Measurements from ENCODE around the gene UBE2J2. TPM values are rescaled to one million over a fixed set of nuclear protein-coding genes. Genes with fewer than 3 reads are reported as not detected.

The UBE2J2 gene
- total RNA-seq, 4 donors from 2014 or later = 30.2 to 70.0 (median 60.0) TPM

DNA sequence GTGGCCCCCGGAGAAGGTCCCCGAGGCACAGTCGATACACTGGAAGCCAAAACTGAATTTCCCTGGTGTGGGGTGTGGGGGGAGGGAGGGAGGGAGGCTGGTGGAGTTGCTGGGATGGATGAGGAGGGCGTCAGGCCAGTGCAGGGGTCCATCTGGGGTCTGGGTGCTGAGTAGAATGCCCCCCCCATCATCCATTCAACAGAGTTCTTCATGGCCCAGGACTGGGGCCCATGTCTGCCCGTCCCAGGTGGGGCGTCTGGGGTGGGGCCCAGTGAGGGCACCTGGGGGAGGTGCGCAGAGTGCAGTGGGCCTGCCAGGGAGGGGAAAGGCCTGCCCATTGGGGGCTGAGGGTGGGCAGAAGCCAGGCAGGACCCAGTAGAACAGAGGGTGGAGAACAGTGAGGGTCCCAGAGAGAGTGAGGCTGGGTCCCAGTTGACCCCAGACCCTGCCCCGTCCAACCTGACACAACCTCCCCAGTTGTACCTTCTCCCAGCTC, 69.2 kb downstream of the UBE2J2 start:
- H3K27ac ChIP-seq = no peak overlapping the region
- no peak overlapping the region for H3K4me3 ChIP-seq
- H3K27me3 ChIP-seq = peaks cover 38% of the 10 kb centered on the region
- no peaks in the 10 kb centered on the region for H3K9me3 ChIP-seq
- H3K4me1 ChIP-seq = peaks cover 63% of the 10 kb centered on the region
- no peaks in the 10 kb centered on the region for H3K36me3 ChIP-seq
- 70% methylated on average over 7 of the region's 8 CpGs for WGBS
- TF ChIP-seq POLR2AphosphoS5 (IDR thresholded peaks at IDR 0.05) = no peak
- TF ChIP-seq POLR2A (IDR thresholded peaks at IDR 0.05) = no peak
- TF ChIP-seq, protein P1, sequence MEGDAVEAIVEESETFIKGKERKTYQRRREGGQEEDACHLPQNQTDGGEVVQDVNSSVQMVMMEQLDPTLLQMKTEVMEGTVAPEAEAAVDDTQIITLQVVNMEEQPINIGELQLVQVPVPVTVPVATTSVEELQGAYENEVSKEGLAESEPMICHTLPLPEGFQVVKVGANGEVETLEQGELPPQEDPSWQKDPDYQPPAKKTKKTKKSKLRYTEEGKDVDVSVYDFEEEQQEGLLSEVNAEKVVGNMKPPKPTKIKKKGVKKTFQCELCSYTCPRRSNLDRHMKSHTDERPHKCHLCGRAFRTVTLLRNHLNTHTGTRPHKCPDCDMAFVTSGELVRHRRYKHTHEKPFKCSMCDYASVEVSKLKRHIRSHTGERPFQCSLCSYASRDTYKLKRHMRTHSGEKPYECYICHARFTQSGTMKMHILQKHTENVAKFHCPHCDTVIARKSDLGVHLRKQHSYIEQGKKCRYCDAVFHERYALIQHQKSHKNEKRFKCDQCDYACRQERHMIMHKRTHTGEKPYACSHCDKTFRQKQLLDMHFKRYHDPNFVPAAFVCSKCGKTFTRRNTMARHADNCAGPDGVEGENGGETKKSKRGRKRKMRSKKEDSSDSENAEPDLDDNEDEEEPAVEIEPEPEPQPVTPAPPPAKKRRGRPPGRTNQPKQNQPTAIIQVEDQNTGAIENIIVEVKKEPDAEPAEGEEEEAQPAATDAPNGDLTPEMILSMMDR (IDR thresholded peaks at IDR 0.05) = no peak
- TF ChIP-seq EP300 (IDR thresholded peaks at IDR 0.05) = no peak
- no peak for DNase-seq (ENCODE audit: low spot score in 2 of 2)

Other genes starting within 250 kb of the UBE2J2 start
- 1 to 10 TPM; 1.8 to 4.9 (median 4.8) TPM for gene RNF223, start 199.5 kb downstream of the UBE2J2 start, total RNA-seq
- 10 to 100 TPM; 12.8 to 48.4 (median 19.7) TPM for gene C1orf159, start 157.8 kb downstream of the UBE2J2 start, total RNA-seq
- not detected for gene TTLL10, start 100.0 kb downstream of the UBE2J2 start, total RNA-seq
- gene TNFRSF18, start 67.3 kb downstream of the UBE2J2 start, total RNA-seq = 10 to 100 TPM; 24.4 to 62.1 (median 33.5) TPM
- gene TNFRSF4, start 59.7 kb downstream of the UBE2J2 start, total RNA-seq = 1 to 10 TPM in 1 of 4 donors, under 1 TPM in 2, not detected in 1; 0.42 to 1.4 (median 0.72) TPM
- gene SDF4, start 41.9 kb downstream of the UBE2J2 start, total RNA-seq = 10 to 100 TPM; 57.5 to 87.6 (median 73.1) TPM
- gene B3GALT6, start 41.6 kb downstream of the UBE2J2 start, total RNA-seq = 10 to 100 TPM in 3 of 4 donors, 1 to 10 TPM in 1; 9.3 to 24.4 (median 16.4) TPM
- 10 to 100 TPM in 1 of 4 donors, 1 to 10 TPM in 3; 4.3 to 23.5 (median 7.1) TPM for gene C1QTNF12, start 27.1 kb downstream of the UBE2J2 start, total RNA-seq
- gene SCNN1D, start 6.6 kb upstream of the UBE2J2 start, total RNA-seq = 1 to 10 TPM; 1.5 to 4.7 (median 2.6) TPM
- gene ACAP3, start 34.1 kb upstream of the UBE2J2 start, total RNA-seq = 100 to 1,000 TPM; 112 to 309 (median 148) TPM
- 10 to 100 TPM; 16.9 to 56.4 (median 36.4) TPM for gene PUSL1, start 34.7 kb upstream of the UBE2J2 start, total RNA-seq
- 100 to 1,000 TPM; 105 to 242 (median 151) TPM for gene INTS11, start 50.8 kb upstream of the UBE2J2 start, total RNA-seq
- 10 to 100 TPM; 32.5 to 60.4 (median 54.3) TPM for gene CPTP, start 50.9 kb upstream of the UBE2J2 start, total RNA-seq
- 1 to 10 TPM in 1 of 4 donors, under 1 TPM in 3; 0.56 to 1.8 (median 0.82) TPM for gene TAS1R3, start 57.4 kb upstream of the UBE2J2 start, total RNA-seq
- gene DVL1, start 75.6 kb upstream of the UBE2J2 start, total RNA-seq = 100 to 1,000 TPM in 3 of 4 donors, 10 to 100 TPM in 1; 99.4 to 151 (median 106) TPM
- 10 to 100 TPM; 18.6 to 43.5 (median 21.9) TPM for gene MXRA8, start 84.7 kb upstream of the UBE2J2 start, total RNA-seq
- 100 to 1,000 TPM in 1 of 4 donors, 10 to 100 TPM in 3; 55.8 to 106 (median 86.1) TPM for gene AURKAIP1, start 101.4 kb upstream of the UBE2J2 start, total RNA-seq
- 100 to 1,000 TPM; 136 to 599 (median 160) TPM for gene CCNL2, start 125.5 kb upstream of the UBE2J2 start, total RNA-seq
- gene MRPL20, start 133.4 kb upstream of the UBE2J2 start, total RNA-seq = 100 to 1,000 TPM in 3 of 4 donors, 10 to 100 TPM in 1; 93.6 to 119 (median 109) TPM
- gene ANKRD65, start 147.4 kb upstream of the UBE2J2 start, total RNA-seq = 10 to 100 TPM in 1 of 4 donors, 1 to 10 TPM in 3; 2.8 to 10.3 (median 5.9) TPM
- gene VWA1, start 161.8 kb upstream of the UBE2J2 start, total RNA-seq = 10 to 100 TPM; 14.5 to 27.6 (median 19.8) TPM
- 1 to 10 TPM in 2 of 4 donors, under 1 TPM in 2; 0.32 to 4.2 (median 1.2) TPM for gene ATAD3C, start 175.8 kb upstream of the UBE2J2 start, total RNA-seq
- gene ATAD3B, start 197.9 kb upstream of the UBE2J2 start, total RNA-seq = 10 to 100 TPM; 18.5 to 71.9 (median 23.7) TPM
- 10 to 100 TPM; 15.0 to 23.2 (median 19.7) TPM for gene ATAD3A, start 238.3 kb upstream of the UBE2J2 start, total RNA-seq

All from suprapubic skin (tissue), 4 donors.